Prostate gland (tissue), 2 donors: ENCODE data around the gene SLC6A3. TPM values are rescaled to one million over a fixed set of nuclear protein-coding genes. Genes with fewer than 3 reads are reported as not detected.

ENCODE experiments used
- DNase-seq: peaks from one replicate; pipeline ENCODE4 v3.0.0-alpha.2; 2019; ENCODE audit warnings: low spot score
- H3K27ac ChIP-seq, 2 donors: fragments of 200-600 bp; sonication (generic); 2 replicates each; pipeline ENCODE4 v1.5.1; 2017 to 2019
- H3K27me3 ChIP-seq: fragments of 200-600 bp; sonication (generic); replicated peaks from 2 replicates; pipeline ENCODE4 v1.5.1; 2019; ENCODE audit not compliant: insufficient read depth
- H3K36me3 ChIP-seq, 2 donors: fragments of 200-600 bp; sonication (generic); 1 replicate in 1 of 2; 2 replicates in 1 of 2; pipeline versions ENCODE4 v1.5.1 to v1.8.1; 2017 to 2019
- H3K4me1 ChIP-seq: fragments of 200-600 bp; sonication (generic); replicated peaks from 2 replicates; pipeline ENCODE4 v1.5.1; 2019
- H3K4me3 ChIP-seq, 2 donors: fragments of 200-600 bp; sonication (generic); 2 replicates each; pipeline ENCODE4 v1.5.1; 2017 to 2019
- H3K9me3 ChIP-seq: fragments of 200-600 bp; sonication (generic); 2 replicates; pipeline ENCODE4 v1.5.1; 2017
- POLR2A ChIP-seq: fragments of 450-650 bp; IDR thresholded peaks from one replicate; pipeline ENCODE4 v1.6.1; 2016; ENCODE audit warnings: antibody characterized with exemption, mild to moderate bottlenecking
- POLR2AphosphoS5 ChIP-seq: sonication (generic); formaldehyde crosslinking; IDR thresholded peaks from one replicate; pipeline ENCODE4 v1.6.1; 2017; ENCODE audit warnings: antibody characterized with exemption
- WGBS: methylation state at CpG from one replicate; pipeline ENCODE4 v1.1.5; 2018; 5-methylcytosine and 5-hydroxymethylcytosine counted together
- intact Hi-C: fragments of 100-400 bp; cut with DNase I; formaldehyde crosslinking; loops from one replicate; pipeline ENCODE4 v1.14.2; 2022
- total RNA-seq, 2 donors: library from RNA; depleted of rRNA; stranded (reverse); fragments of >200 nt; gene quantifications; one replicate each; pipeline ENCODE4 v1.1.0, GENCODE V29; 2016
- TF ChIP-seq, protein P1 (sequence below), 4 experiments: fragments of 200-600 bp in 2 of 4; fragments of 450-650 bp in 2 of 4; sonication (generic) in 2 of 4; IDR thresholded peaks; 1 replicate in 3 of 4; 2 replicates in 1 of 4; pipeline ENCODE4 v1.5.1; 2016 to 2019; ENCODE audit warnings: antibody characterized with exemption in 4 of 4, mild to moderate bottlenecking in 2 of 4, moderate library complexity in 2 of 4

Gene SLC6A3
- total RNA-seq, 2 donors from 2014 or later = 4.6 TPM; not detected in 1

GRCh38 chr5:1413211-1413610, 32.0 kb downstream of the SLC6A3 start:
- no peak for DNase-seq
- no peak for TF ChIP-seq POLR2A
- TF ChIP-seq POLR2AphosphoS5 = no peak
- TF ChIP-seq, protein P1, sequence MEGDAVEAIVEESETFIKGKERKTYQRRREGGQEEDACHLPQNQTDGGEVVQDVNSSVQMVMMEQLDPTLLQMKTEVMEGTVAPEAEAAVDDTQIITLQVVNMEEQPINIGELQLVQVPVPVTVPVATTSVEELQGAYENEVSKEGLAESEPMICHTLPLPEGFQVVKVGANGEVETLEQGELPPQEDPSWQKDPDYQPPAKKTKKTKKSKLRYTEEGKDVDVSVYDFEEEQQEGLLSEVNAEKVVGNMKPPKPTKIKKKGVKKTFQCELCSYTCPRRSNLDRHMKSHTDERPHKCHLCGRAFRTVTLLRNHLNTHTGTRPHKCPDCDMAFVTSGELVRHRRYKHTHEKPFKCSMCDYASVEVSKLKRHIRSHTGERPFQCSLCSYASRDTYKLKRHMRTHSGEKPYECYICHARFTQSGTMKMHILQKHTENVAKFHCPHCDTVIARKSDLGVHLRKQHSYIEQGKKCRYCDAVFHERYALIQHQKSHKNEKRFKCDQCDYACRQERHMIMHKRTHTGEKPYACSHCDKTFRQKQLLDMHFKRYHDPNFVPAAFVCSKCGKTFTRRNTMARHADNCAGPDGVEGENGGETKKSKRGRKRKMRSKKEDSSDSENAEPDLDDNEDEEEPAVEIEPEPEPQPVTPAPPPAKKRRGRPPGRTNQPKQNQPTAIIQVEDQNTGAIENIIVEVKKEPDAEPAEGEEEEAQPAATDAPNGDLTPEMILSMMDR (IDR thresholded peaks at IDR 0.05) = no peak
- Histone ChIP-seq H3K27me3 (peaks cover 4% of the 10 kb centered on the region), H3K4me3 (no peak overlapping the region), H3K36me3 (no peaks in the 10 kb centered on the region), H3K9me3 (no peaks in the 10 kb centered on the region), H3K27ac (no peak overlapping the region), H3K4me1 (no peaks in the 10 kb centered on the region)
- 49% methylated on average over 13 of the region's 13 CpGs for WGBS
- intact Hi-C loops = no loop called here

DNA sequence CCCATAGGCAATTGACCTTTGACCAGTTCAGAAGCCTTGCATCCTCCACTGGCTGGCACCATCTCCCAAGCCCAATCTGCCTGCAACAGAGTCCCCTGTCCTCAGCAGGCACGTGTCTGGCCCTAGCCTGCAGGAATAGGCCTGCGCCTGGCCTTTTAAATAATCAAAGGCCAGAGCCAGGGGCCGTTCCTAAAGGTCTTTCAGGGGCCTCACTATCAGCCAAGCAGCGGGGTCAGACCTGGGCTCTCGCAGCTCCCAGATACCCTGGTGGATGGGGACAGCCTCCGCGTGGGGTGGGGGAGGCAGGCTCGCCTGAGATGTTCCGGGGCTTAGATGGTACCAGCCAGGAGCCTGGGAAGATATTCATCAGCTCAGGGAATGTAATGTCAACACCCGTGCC, 32.6 kb downstream of the SLC6A3 start:
- DNase-seq = no peak
- H3K36me3 ChIP-seq = no peaks in the 10 kb centered on the region
- H3K27me3 ChIP-seq = peaks cover 4% of the 10 kb centered on the region

DNA sequence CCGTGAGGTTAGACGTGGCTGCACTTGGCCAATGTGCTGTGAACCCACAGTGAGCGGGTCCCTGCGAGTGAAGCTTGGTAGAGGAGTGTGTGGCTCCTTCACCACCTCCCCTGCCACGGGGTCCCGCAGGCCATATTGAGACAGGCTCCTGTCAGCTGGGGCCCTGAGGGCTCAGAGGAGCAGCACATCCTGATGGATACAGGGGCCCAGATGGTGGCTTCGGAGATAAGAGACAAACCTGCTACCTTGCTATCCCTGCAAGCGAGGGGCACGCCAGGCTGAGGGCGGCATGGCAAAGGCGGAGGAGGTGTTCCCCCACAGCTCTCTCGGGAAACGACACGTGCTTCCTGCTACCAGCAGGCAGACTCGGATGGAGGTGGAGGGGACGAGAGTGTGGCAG, 33.1 kb downstream of the SLC6A3 start:
- H3K36me3 ChIP-seq = no peaks in the 10 kb centered on the region
- H3K27me3 ChIP-seq = peaks cover 4% of the 10 kb centered on the region
- intact Hi-C loops = no loop called here
- DNase-seq = no peak
- 54% methylated on average over 16 of the region's 16 CpGs for WGBS
- H3K4me1 ChIP-seq = no peaks in the 10 kb centered on the region
- H3K9me3 ChIP-seq = no peaks in the 10 kb centered on the region
- TF ChIP-seq, protein P1 (IDR thresholded peaks at IDR 0.05) = no peak
- TF ChIP-seq POLR2AphosphoS5 = no peak
- no peak for TF ChIP-seq POLR2A
- H3K4me3 ChIP-seq = no peak overlapping the region
- no peak overlapping the region for H3K27ac ChIP-seq

More for the DNA sequence above, 32.6 kb downstream of the SLC6A3 start:
- no peak for TF ChIP-seq POLR2A
- TF ChIP-seq, protein P1 (IDR thresholded peaks at IDR 0.05) = no peak
- no peak for TF ChIP-seq POLR2AphosphoS5
- intact Hi-C loops = no loop called here
- Histone ChIP-seq H3K4me3 (no peak overlapping the region), H3K27ac (no peak overlapping the region), H3K9me3 (no peaks in the 10 kb centered on the region), H3K4me1 (no peaks in the 10 kb centered on the region)
- WGBS = 43% methylated on average over 10 of the region's 10 CpGs

DNA sequence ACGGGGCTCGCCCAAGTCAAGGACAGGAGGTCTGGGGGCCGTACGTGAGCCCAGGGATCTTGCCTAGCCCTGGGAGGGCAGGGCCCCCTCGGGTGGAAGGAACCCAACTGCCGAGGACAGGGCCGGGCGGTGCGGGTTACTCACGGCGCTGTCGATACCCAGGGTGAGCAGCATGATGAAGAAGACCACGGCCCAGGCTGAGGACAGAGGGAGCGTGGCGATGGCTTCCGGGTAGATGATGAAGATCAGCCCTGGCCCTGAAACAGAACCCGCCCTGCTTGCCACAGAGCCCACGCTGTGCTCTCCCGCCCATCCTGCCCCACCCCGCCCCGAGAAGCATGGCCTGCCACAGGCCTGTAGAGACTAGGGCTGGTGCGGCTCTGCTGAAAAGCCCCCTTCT, 34.1 kb downstream of the SLC6A3 start:
- Histone ChIP-seq H3K9me3 (no peaks in the 10 kb centered on the region), H3K4me3 (no peak overlapping the region), H3K27ac (no peak overlapping the region), H3K4me1 (no peaks in the 10 kb centered on the region), H3K36me3 (no peaks in the 10 kb centered on the region), H3K27me3 (peaks cover 4% of the 10 kb centered on the region)
- TF ChIP-seq POLR2A (no peak), POLR2AphosphoS5 (no peak)
- TF ChIP-seq, protein P1 (IDR thresholded peaks at IDR 0.05) = no peak
- DNase-seq = no peak
- 83% methylated on average over 22 of the region's 22 CpGs for WGBS
- intact Hi-C loops = no loop called here

DNA sequence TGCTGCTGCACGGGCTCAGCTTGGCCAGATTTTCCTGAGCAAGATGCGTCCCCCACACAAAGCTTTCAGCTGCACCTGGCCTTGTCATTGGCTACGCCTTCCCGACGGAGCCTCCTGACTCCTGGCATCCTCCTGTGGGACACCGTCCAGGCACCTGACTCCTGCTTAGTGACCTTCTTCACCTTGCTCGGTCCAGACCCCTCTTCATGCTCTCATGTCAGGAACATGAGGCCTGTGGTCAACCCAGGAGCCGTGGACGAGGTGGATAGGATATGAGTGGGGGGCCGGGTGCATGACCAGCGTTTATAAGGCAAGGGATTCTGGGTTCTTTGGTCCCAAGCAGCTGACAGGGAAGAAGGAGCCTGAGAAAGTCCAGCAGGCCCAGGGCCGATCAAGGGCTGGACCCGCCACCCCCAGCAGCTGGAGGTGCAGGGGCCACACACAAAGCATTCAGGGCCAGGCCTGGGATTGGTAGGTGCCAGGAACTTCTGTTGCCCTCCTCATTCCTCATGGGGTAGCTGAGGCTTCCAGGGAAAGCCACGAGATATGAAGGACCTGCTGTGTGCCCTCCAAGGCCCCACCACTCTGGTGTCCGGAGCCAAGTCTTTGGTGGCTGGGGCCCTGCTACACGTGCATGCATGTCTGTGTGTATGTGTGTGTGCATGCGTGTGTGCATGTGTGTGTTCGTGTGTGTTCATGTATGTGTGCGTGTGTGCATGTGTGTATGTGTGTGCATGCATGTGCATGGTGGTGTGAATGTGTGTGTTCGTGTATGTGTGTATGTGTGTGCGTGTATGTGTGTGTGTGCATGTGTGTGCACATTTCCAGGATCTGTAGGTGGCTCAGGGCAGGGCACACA, 34.9 kb downstream of the SLC6A3 start:
- intact Hi-C loops = no loop called here
- no peaks in the 10 kb centered on the region for H3K36me3 ChIP-seq
- H3K9me3 ChIP-seq = no peaks in the 10 kb centered on the region
- 87% methylated on average over 21 of the region's 21 CpGs for WGBS
- H3K4me3 ChIP-seq = no peak overlapping the region
- no peak overlapping the region for H3K27ac ChIP-seq
- no peak for DNase-seq
- TF ChIP-seq POLR2AphosphoS5 (no peak), POLR2A (no peak)
- TF ChIP-seq, protein P1 (IDR thresholded peaks at IDR 0.05) = no peak
- peaks cover 4% of the 10 kb centered on the region for H3K27me3 ChIP-seq
- H3K4me1 ChIP-seq = no peaks in the 10 kb centered on the region
